Esophagus squamous epithelium (tissue), 4 donors: ENCODE measurements around the gene PCOLCE2.

Source experiments
- POLR2A ChIP-seq, 4 donors: fragments of 450-650 bp; IDR thresholded peaks; one replicate each; pipeline ENCODE4 v1.6.1; 2017; ENCODE audit warnings: antibody characterized with exemption in 4 of 4, mild to moderate bottlenecking in 4 of 4, moderate library complexity in 3 of 4
- TF ChIP-seq, protein P1 (sequence below), 6 experiments: fragments of 450-650 bp in 4 of 6; fragments of 200-600 bp in 2 of 6; sonication (generic) in 2 of 6; IDR thresholded peaks; one replicate each; pipeline ENCODE4 v1.5.1; 2016 to 2019; ENCODE audit warnings: antibody characterized with exemption in 6 of 6, mild to moderate bottlenecking in 4 of 6, moderate library complexity in 4 of 6

DNA sequence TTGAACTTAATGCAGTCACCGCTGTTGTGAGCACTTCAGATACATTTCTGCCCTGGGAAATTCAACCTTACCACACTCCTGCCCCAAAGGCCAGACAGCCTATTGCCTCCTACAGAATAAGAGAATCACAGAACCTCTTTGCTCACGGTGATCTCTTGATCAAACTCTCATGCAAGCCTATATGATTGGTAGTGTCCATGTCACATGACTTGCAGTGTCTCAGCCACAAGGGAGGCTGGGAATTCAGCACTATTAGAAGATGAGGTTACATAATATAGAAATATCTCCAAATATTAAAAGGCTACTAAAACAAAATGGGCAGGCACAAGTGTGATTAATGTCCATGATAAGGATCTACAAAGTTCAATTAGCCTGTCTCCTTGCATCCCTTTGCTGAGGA is 3.8 kb upstream of the PCOLCE2 start:
- TF ChIP-seq, protein P1, sequence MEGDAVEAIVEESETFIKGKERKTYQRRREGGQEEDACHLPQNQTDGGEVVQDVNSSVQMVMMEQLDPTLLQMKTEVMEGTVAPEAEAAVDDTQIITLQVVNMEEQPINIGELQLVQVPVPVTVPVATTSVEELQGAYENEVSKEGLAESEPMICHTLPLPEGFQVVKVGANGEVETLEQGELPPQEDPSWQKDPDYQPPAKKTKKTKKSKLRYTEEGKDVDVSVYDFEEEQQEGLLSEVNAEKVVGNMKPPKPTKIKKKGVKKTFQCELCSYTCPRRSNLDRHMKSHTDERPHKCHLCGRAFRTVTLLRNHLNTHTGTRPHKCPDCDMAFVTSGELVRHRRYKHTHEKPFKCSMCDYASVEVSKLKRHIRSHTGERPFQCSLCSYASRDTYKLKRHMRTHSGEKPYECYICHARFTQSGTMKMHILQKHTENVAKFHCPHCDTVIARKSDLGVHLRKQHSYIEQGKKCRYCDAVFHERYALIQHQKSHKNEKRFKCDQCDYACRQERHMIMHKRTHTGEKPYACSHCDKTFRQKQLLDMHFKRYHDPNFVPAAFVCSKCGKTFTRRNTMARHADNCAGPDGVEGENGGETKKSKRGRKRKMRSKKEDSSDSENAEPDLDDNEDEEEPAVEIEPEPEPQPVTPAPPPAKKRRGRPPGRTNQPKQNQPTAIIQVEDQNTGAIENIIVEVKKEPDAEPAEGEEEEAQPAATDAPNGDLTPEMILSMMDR (IDR thresholded peaks at IDR 0.05): no peak
- no peak for TF ChIP-seq POLR2A (IDR thresholded peaks at IDR 0.05)
